ENCODE measurements around the gene GRIK4.

GRIK4 gene

GRCh38 chr11:120717042-120717441, 205.5 kb downstream of the GRIK4 start:
- DNase-seq, result no peak

- DNase-seq, result no peak
These were observed 206.1 kb downstream of the GRIK4 start for GRCh38 chr11:120717623-120718022.

GRCh38 chr11:120718171-120718570, 206.6 kb downstream of the GRIK4 start:
- no peak for DNase-seq

GRCh38 chr11:120719348-120719747, 207.8 kb downstream of the GRIK4 start:
- DNase-seq, result no peak

- no peak for DNase-seq
These were observed 209.2 kb downstream of the GRIK4 start for GRCh38 chr11:120720760-120721159.

GRCh38 chr11:120722524-120722923, 211.0 kb downstream of the GRIK4 start:
- no peak for DNase-seq

GRCh38 chr11:120723751-120724150, 212.2 kb downstream of the GRIK4 start:
- no peak for DNase-seq

GRCh38 chr11:120727752-120728151, 216.2 kb downstream of the GRIK4 start:
- no peak for DNase-seq

- no peak for DNase-seq
These were observed 223.5 kb downstream of the GRIK4 start for GRCh38 chr11:120735035-120735434.

- DNase-seq, result no peak
These were observed 227.0 kb downstream of the GRIK4 start for GRCh38 chr11:120738516-120739046.

GRCh38 chr11:120739780-120740179, 228.2 kb downstream of the GRIK4 start:
- no peak for DNase-seq

- DNase-seq, result no peak
These were observed 228.8 kb downstream of the GRIK4 start for GRCh38 chr11:120740380-120740779.

- DNase-seq, result no peak
These were observed 232.8 kb downstream of the GRIK4 start for GRCh38 chr11:120744016-120744994.

GRCh38 chr11:120746376-120746775, 234.8 kb downstream of the GRIK4 start:
- DNase-seq, result no peak

GRCh38 chr11:120746836-120747609, 235.5 kb downstream of the GRIK4 start:
- DNase-seq, result no peak

- DNase-seq, result no peak
These were observed 236.6 kb downstream of the GRIK4 start for GRCh38 chr11:120747850-120748814.

GRCh38 chr11:120749395-120749794, 237.8 kb downstream of the GRIK4 start:
- DNase-seq, result no peak

GRCh38 chr11:120750647-120751549, 239.3 kb downstream of the GRIK4 start:
- DNase-seq, result no peak

- DNase-seq, result no peak
These were observed 240.0 kb downstream of the GRIK4 start for GRCh38 chr11:120751550-120751949.

- no peak for DNase-seq
These were observed 241.1 kb downstream of the GRIK4 start for GRCh38 chr11:120752668-120753067.

- DNase-seq, result no peak
These were observed 245.4 kb downstream of the GRIK4 start for GRCh38 chr11:120756931-120757330.
